ENCODE results near the gene FOS. TPM values are rescaled to one million over a fixed set of nuclear protein-coding genes. Genes with fewer than 3 reads are reported as not detected.

FOS gene
- total and polyA plus RNA-seq, 2 of the 8 experiments (the other 6 are each of a cell fraction or from before 2014, with no cell fraction given): 50.2 to 51.8 TPM

DNA sequence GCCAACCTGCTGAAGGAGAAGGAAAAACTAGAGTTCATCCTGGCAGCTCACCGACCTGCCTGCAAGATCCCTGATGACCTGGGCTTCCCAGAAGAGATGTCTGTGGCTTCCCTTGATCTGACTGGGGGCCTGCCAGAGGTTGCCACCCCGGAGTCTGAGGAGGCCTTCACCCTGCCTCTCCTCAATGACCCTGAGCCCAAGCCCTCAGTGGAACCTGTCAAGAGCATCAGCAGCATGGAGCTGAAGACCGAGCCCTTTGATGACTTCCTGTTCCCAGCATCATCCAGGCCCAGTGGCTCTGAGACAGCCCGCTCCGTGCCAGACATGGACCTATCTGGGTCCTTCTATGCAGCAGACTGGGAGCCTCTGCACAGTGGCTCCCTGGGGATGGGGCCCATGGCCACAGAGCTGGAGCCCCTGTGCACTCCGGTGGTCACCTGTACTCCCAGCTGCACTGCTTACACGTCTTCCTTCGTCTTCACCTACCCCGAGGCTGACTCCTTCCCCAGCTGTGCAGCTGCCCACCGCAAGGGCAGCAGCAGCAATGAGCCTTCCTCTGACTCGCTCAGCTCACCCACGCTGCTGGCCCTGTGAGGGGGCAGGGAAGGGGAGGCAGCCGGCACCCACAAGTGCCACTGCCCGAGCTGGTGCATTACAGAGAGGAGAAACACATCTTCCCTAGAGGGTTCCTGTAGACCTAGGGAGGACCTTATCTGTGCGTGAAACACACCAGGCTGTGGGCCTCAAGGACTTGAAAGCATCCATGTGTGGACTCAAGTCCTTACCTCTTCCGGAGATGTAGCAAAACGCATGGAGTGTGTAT is 2.4 kb downstream of the FOS start:
- Histone ChIP-seq H3K56ac (replicated peaks; ENCODE audit: insufficient read length, low read depth, low read length) (no peak overlapping the region), H3K18ac (ENCODE audit: extremely low read depth, low read length) (peak overlapping the region; percentile 40), H4K5ac (ENCODE audit: insufficient read length, low read depth, low read length) (no peak overlapping the region), H2BK12ac (ENCODE audit: low read depth, low read length) (peak overlapping the region; percentile 94; the same call in 1 of the 2 replicates), H2AK5ac (ENCODE audit: low read depth, low read length) (peak overlapping the region; percentile 87; the same call in 1 of the 2 replicates), H3K14ac (ENCODE audit: insufficient read length) (peak overlapping the region; percentile 8), H3K27me3 (replicated peaks in 1 of 4; ENCODE audit: control insufficient read depth in 3 of 4, extremely low read depth in 1 of 4, insufficient read depth in 3 of 4, low read length in 3 of 4) (peaks cover 0 to 14% (median 5%) of the 10 kb centered on the region in 4 experiments; a peak in 5 of 7 replicates), H4K20me1 (replicated peaks in 1 of 2; ENCODE audit: control insufficient read depth in 1 of 2, insufficient read depth in 2 of 2, low read length in 2 of 2) (peaks cover 4 to 7% of the 10 kb centered on the region in 2 experiments), H3K23me2 (ENCODE audit: low read depth, low read length) (peaks cover 24% of the 10 kb centered on the region; the same call in 1 of the 2 replicates), H2BK120ac (replicated peaks; ENCODE audit: low read depth, low read length) (peak overlapping the region; percentile 30), H4K91ac (replicated peaks; ENCODE audit: insufficient read length, low read length) (peak overlapping the region; percentile 79), H3K23ac (ENCODE audit: insufficient read length) (no peak overlapping the region), H2BK20ac (ENCODE audit: low read length) (peak overlapping the region; percentile 38; the same call in 1 of the 2 replicates), H3K79me2 (ENCODE audit: control insufficient read depth in 1 of 2, insufficient read depth in 2 of 2, low read length in 2 of 2) (peaks cover 0 to 12% of the 10 kb centered on the region in 2 experiments; a peak in 2 of 4 replicates), H3K9ac (replicated peaks in 1 of 4; ENCODE audit: extremely low read depth in 1 of 4, low read depth in 3 of 4, low read length in 3 of 4) (peak overlapping the region in 1 of 4 experiments; percentile 13; a peak in 1 of 7 replicates), H3K27ac (ENCODE audit: low read depth, low read length) (no peak overlapping the region; the same call in 1 of the 2 replicates), H3K9me3 (ENCODE audit: insufficient read depth in 2 of 2, low read depth in 1 of 2, low read length in 1 of 2) (no peaks in the 10 kb centered on the region), H3K4me2 (ENCODE audit: insufficient read depth in 1 of 2, low read depth in 2 of 2, low read length in 2 of 2) (peak overlapping the region; percentile 92), H2BK5ac (ENCODE audit: low read depth, low read length) (peak overlapping the region; percentile 89; the same call in 1 of the 2 replicates), H3K4me3 (ENCODE audit: extremely low read depth in 1 of 4, insufficient read depth in 2 of 4, low read depth in 3 of 4, low read length in 4 of 4) (peak overlapping the region in 3 of 4 experiments; percentile 71 to 85 (median 78); a peak in 5 of 8 replicates), H3K4me1 (replicated peaks in 1 of 4; ENCODE audit: control insufficient read depth in 3 of 4, insufficient read depth in 4 of 4, low read length in 3 of 4) (peaks cover 4 to 11% (median 10%) of the 10 kb centered on the region in 4 experiments), H2AFZ (ENCODE audit: low read length) (no peak overlapping the region), H3K36me3 (ENCODE audit: control insufficient read depth in 2 of 4, insufficient read depth in 4 of 4, low read length in 3 of 4) (peaks cover 9 to 14% (median 10%) of the 10 kb centered on the region in 4 experiments; a peak in 7 of 8 replicates), H4K8ac (ENCODE audit: extremely low read depth, insufficient read depth, low read length) (peak overlapping the region; percentile 42; the same call in 1 of the 2 replicates), H3K79me1 (ENCODE audit: low read depth, low read length) (no peaks in the 10 kb centered on the region), H2BK15ac (ENCODE audit: low read length) (peak overlapping the region; percentile 81; the same call in 1 of the 2 replicates), H3K4ac (replicated peaks; ENCODE audit: insufficient read length, low read depth, low read length) (peak overlapping the region; percentile 11)
- CTCF ChIA-PET (ENCODE audit: partially characterized antibody): interaction anchor here (0.6 to 8.9 kb wide), 11 partner anchors 9 to 208 kb away, joined by 3 to 83 read pairs (median 4); no protein-coding TSS in a partner anchor
- DNase-seq (ENCODE audit: low read depth in 1 of 2, low spot score in 2 of 2): no peak
- POLR2A ChIA-PET (ENCODE audit: partially characterized antibody): interaction anchor here (0.8 to 14.8 kb wide), 21 partner anchors 10 to 154 kb away, joined by 3 to 351 read pairs (median 5); partner anchors contain the start of gene NEK9
- no peak for FAIRE-seq
- WGBS, 2 experiments (ENCODE audit: extremely low coverage in 1 of 2, insufficient coverage in 1 of 2, insufficient read length in 1 of 2, insufficient replicate concordance in 2 of 2, low coverage in 1 of 2, low lambda C conversion rate in 2 of 2, missing lambda C conversion rate in 1 of 2): 91% methylated on average over 16 of the region's 17 CpGs; no CpG with 5 or more reads in 1 of the 2 experiments
- no peak for TF ChIP-seq BCL11A (IDR thresholded peaks at IDR 0.05; ENCODE audit: low read depth in 2 of 2, low read length in 2 of 2)
- no peak for TF ChIP-seq SP4 (IDR thresholded peaks at IDR 0.05; ENCODE audit: low read length)
- TF ChIP-seq POLR2A (IDR thresholded peaks at IDR 0.05; ENCODE audit: control extremely low read depth in 1 of 2, low read depth in 2 of 2, low read length in 2 of 2): peak; percentile 62 to 80
- no peak for TF ChIP-seq RXRA (IDR thresholded peaks at IDR 0.05; ENCODE audit: insufficient read depth, low read depth, low read length)
- TF ChIP-seq, protein P1, sequence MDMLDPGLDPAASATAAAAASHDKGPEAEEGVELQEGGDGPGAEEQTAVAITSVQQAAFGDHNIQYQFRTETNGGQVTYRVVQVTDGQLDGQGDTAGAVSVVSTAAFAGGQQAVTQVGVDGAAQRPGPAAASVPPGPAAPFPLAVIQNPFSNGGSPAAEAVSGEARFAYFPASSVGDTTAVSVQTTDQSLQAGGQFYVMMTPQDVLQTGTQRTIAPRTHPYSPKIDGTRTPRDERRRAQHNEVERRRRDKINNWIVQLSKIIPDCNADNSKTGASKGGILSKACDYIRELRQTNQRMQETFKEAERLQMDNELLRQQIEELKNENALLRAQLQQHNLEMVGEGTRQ (IDR thresholded peaks at IDR 0.05; ENCODE audit: low read length): peak; percentile 19
- TF ChIP-seq POLR2AphosphoS5 (IDR thresholded peaks at IDR 0.05; ENCODE audit: low read depth, low read length): peak; percentile 71
- TF ChIP-seq, protein P2, sequence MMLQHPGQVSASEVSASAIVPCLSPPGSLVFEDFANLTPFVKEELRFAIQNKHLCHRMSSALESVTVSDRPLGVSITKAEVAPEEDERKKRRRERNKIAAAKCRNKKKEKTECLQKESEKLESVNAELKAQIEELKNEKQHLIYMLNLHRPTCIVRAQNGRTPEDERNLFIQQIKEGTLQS (IDR thresholded peaks at IDR 0.05; ENCODE audit: insufficient read depth, low read depth, low read length): no peak
- no peak for TF ChIP-seq TCF12 (IDR thresholded peaks at IDR 0.05; ENCODE audit: low read depth, low read length)
- peak; percentile 67 for TF ChIP-seq TAF7 (optimal IDR thresholded peaks at IDR 0.05; ENCODE audit: borderline replicate concordance, low read depth, low read length)
